Central memory CD4-positive, alpha-beta T cell (primary cell): Measurements from ENCODE around the gene PRSS57.
A peak's percentile ranks its signal among the peaks of the same experiment; 100 is the strongest.
"Not testable (repeated sequence)": the region's sequence is repeated elsewhere in the genome, so short reads cannot be mapped to it uniquely, and the experiment has no call there.

Experiments used
- DNase-seq: peaks from one replicate; pipeline ENCODE4 v3.0.0; 2022

Gene PRSS57

DNA sequence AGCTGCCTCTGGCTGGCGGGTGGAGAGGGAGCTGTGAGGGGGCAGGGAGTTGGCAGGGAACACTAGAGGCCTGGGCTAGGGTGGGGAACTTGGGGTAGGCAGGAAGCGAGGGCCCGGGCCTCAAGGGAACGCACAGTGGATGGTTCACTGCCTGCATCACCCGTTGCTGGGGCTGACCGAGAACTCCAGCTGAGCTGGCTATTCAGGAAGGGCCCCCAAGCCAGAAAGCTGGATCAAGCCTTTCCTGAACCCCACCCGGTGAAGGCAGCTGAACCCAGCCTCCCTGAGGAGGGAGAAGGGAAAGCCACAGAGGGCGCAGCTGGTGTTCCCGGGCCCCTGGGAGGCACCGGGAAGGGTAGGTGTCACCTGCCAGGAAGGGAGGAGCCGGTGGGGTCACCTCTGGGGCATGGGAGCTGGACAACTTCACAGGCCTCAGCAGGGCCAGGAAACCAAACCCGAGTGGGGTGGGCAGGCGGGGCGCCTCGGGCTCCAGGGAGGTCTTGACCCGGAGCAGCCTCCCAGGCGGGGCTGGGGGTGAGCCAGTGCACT is 27.4 kb upstream of the PRSS57 start:
- no peak for DNase-seq

DNA sequence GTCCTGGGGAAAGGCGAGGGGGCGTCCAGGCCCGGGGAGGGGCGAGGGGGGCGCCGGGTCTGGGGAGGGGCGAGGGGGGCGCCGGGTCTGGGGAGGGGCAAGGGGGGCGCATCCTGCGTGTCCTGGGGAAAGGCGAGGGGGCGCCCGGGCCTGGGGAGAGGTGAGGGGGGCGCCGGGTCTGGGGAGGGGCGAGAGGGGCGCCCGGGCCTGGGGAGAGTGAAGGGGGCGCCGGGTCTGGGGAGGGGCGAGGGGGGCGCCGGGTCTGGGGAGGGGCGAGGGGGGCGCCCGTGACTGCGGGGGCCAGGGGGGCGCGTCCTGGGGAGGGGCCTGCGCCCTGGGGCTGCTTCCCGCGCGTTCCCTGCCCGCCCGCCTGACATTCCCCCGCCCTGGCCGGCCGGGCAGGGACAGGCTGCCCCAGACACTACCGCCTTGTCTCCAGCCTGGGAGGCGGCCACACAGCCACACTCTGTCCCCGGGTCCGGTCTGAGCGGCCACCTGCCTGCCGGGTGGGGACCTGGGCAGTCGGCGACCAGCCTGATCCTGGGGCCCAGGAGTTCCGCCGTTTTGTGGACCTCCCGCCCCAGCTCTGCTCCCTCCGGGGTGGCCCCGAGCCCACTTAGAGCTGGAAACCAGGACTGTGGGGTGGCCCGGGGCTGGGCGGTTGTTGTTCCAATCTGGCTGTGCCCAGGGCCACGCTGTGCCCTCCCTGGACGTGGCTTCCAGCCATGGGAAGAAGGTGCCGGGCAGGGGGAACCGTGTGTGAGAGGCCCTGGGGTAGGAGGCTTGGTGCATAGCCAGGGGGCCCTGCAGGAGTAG is 25.3 kb upstream of the PRSS57 start:
- no peak for DNase-seq

DNA sequence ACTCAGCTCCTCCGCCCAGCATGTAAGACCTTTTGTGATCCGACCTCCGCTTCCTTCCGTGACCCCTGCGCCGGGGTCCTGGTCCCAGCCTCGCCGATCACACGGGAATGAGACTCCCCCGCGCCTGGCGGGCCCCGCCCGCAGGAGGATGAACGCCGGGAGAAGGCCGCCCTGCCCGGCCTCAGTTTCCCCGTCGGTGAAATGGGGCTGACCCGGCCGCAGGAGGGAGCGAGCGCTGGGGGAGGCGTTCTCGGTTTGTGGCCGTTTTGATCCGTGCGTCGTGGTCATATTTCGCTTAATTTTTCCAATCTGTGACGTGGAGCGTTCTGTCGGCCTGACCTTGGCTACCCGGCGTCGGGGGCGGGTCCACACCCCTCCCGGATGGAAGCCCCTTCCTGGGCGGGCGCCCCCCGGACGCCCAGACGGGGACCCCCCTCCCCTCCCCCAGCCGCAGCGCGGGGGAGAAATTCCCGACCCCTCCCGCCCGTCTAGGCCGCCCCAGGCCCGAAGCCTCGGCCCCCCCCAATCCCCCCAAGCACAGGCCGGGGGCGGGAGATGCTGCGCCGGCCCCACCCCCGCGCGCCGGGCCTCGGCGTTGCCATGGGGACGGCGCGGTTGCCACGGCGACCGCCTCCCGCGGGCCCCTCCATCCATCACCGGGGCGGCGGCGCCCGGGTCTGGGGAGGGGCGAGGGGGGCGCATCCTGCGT is 24.5 kb upstream of the PRSS57 start:
- no peak for DNase-seq

DNA sequence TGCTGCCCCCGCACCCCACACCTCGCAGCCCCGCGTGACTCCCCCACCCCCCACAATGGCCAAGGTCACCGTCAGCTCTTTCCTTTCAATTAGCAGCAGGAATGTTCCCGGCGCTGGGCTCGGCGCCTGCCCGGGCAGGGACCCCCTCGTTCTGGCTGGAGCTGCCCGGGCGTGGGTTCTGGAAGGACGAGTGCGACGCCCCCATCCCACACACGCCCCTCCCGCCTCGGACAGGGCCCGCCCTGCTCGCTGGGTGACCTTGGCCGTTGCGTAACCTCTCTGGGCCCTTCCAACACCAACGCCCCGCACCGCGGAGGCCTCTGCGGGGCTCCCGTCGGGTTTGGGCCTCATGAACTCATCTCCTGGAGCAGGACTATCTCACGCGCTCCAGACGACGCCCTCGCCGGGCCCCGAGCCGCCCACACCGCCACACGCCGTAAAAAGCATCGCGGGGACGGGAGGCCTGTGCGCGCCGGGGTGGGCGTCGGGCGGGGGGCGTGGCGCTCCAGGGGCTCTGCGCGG is 23.8 kb upstream of the PRSS57 start:
- DNase-seq: no peak

DNA sequence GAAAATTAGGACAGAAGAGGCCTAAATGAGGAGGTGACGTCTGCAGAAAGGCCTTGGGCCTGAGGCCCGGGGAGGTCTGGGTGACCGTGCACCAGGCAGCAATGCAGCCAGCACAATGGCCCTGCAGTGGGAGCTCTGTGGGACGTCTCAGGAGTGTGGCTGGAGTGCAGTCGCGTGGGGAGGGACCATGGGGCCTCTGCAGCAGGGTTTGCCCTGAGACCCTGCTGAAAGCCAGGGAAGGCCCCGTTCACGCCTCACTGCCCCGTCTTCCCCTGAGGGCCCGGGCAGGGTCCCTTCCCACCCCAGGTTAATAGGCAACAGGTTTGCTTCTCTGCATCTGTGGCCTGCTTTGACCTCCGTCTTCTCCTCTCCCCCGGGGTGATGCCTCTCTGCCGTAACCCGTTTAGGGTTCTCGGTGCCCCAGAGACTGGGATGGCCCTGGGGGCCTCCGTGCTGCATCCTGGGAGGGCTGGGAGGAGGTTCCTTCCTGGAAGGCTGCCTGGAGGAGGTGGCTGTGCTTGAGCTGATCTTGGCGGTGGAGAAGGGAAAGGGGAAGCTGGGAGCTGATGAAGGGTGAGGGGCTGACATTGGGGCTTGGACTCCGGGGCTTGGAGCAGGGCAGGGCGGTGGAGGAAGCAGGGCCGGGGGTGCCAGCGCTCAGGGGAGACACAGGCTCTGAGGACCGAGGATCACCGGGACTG is 23.1 kb upstream of the PRSS57 start:
- DNase-seq: no peak

DNA sequence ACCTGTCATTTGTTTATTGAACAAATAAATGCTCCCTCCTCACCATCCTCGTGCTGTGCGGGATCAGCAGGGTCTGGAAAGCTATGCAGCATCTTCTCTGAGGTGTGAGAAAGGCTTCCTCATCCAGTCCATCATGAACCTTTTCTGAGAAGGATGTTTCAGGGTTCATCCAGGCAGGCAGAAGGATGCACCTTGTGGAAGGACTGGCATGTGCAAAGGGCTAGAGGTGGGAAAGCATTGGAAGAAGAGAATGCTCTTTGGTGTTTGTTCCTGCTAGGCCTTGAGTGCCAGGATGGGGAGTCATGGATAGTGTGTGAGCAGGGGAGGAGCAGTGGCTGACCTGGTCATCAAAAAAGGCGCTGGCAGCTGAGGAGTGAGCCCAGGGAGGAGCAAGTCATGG is 20.1 kb upstream of the PRSS57 start:
- no peak for DNase-seq

DNA sequence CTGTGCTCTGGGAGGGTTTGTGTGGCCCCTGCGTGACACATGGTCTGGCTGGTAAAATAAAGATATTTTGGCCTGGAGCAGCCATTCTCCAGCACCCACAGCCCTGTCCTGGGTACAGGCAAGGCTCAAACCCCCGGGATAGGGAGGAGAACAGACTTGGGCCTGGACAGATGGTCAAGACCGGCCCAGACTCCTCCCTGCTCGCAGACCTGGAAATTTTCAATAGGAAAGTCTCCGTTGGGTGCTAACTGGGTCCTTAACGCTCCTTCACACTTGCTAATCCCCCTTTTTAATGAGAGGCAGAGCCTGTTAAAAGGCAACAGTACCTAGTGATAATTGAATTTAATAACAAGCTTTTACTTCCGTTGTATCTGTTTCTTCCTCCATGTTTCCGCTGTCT is 16.0 kb upstream of the PRSS57 start:
- DNase-seq: no peak

DNA sequence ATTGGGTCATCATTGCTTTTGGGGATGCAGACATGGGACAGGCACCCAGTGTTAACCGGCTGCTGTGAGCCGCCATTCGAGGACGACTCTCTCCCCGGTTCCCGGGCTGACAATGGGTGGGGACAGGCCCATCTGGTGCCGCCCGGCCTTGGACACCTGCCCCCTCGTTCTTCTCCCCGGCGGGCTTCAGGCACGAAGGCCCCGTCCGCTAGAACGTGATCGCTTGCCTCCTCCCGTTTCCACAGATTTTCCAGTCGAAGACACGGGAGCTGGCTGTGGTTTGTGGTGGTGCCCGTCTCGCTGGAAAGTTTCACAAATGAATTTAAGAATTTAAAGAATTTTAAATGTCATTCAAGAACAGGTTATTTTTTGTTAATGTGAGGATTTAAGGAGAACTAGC is 15.5 kb upstream of the PRSS57 start:
- no peak for DNase-seq

DNA sequence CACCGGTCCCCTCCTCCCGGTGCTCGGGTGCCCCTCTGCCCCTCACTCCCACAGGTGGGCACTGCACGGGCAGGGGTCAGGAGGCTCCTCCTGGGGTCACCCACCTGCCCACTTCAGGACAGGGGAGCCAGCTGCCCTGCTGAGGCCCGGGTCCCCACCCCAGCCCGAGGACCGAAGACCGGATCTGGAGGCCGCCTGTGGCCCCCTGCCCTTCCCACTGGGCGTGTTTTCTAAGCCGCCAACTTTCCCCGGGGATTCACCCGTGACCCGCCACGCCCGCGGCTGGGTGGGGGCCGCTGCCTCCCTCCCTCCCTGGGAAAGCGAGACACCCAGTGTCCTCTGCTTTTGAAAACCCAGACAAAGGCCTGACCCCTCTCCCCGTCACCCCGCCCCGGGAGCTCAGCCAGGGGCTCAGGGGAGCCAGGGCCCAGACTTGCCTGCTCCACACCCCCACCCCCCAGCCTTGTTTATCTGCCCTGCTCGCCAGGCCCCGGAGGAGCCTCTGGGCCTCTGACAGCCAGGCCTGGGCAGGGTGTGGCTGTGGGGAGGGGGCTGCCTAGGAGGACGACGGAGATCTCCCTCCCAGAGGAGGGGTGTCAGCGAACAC is 14.8 kb upstream of the PRSS57 start:
- DNase-seq: no peak

DNA sequence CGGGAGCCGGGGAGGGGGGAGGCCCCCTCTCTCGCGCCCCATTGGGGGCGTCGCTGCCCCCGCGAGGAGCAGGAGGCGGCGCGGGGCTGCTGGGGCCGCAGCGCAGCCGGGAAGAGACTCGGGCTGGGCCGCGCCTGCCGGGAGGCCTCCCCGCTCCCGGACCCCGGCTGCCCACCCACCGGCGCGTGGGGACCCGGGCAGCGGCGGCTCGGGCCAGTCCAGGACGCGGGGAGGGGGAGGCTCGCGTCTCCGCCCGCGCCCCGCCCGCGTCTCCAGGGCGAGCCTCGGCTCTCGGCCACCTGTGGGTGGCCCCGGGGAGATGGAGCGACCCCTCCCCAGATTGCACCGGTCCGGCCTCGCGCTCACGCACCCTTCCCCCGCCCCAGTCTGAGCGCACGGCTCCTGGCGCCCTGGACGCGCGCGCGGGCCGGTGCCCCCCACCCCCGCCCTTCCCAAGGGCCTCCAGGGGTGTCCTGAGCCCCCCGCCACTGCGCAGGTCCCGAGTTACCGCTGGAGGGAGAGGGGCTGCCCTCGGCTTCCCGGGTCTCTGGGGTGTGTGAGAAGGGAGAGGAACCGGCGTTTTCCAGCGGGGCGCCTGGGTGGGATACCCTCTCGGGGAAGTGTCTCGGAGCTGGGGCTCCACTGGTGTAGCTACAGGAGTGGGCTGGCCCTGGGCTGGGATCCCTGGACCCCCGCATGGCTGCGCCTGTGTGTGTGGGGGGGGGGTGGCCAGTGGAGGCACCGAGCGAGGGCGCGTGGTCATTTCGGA is 14.1 kb upstream of the PRSS57 start:
- DNase-seq: no peak

DNA sequence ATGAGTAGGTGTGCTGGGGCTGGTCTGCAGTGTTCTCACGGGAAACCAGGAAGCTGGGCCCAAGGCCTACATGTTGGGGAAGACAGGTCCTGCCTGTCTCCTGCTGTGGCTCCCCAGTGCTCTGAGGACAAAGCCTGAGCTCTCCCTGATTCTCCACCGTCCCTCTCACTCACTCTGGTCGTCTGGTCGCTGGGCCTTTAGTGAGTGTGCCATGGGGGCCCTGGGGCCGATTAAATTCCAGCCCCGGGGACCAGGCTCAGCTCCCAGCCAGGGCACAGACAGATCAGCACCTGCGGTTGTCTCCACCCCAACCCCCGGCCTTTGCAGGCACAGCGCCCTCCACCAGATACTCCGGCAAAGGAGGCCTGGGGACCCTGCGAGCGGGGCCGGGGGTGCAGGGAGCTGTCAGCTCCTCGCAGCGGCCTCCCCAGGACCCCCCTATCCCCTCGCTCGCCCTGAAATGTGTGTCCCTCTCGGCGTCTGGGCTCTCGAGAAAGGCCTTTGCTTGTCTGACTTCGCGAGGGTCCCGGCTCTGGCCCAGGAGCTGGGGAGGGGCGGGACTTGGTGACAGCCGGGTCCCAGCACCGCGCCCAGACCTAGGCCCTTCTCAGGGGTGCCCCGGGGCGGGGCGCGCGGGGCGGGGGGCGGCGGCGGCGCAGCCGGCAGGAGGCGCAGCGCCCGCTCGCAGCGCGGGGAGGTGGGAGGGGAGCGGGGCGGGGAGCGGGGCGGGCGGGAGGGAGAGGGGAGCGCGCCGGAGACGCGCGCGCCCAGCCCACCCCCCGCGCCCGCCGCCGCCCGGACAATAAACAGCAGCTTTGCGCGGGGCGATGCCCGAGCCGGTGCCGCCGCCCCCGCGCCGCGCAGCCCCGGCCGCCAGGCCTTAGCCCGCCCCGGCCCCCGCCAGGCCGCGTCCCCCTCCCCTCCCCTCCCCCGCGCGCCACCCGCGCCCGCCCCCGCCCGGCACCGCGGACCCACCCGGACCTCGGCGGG is 13.2 kb upstream of the PRSS57 start, which contains the start of gene PALM:
PALM (plus strand) TSS at position 782 of the 990 bp plus-strand sequence. CDS start 212 bp downstream, outside the sequence.
- DNase-seq: no peak

DNA sequence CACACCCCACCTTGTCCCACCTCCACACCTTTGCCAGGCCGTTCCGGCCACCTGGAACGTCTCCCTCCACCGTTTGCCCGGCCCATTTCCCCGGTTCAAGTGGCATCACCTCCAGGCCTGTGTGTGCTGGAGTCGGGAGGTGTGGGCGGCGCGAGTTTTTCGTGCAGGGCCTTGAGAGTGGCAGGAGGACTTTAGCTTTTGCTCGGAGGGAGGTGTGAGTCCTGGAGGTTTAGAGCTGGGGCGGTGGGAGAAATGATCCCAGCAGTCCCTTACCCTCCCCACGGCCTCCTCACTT is 9.1 kb upstream of the PRSS57 start:
- no peak for DNase-seq

DNA sequence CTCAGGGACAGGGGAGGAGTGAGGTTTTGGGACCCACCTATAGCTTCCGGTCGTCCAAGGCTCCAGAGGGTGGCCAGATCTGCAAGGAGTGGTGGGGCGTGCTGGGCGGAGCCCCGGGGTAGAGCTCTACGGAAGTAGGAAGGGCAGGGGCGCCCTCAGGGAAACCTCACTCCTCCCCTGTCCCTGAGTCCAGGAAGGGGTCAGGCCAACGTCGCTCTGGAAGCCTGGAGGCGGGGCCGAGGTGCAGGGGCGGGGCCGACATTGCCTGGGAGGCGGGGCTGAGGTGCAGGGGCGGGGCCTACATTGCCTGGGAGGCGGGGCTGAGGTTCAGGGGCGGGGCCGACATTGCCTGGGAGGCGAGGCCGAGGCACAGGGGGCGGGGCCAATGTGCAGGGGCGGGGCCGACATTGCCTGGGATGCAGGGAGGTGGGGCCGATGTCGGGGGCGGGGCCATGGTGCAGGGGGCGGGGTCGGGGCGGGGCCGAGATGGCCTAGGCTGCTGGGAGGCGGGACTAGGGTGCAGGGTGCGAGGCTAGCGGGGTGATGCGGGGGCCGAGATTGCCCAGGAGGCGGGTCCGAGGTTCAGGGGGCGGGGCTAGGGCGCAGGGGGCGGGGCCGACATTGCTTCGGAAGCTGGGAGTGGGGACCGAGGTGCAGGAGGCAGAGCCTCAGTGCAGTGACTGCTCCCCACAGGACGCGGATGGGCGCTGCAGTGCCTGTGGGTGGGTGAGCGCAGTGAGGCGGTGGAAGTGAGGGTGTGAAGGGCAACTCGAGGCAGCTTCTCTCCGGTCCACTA is 8.6 kb upstream of the PRSS57 start:
- peak; percentile 39 for DNase-seq

DNA sequence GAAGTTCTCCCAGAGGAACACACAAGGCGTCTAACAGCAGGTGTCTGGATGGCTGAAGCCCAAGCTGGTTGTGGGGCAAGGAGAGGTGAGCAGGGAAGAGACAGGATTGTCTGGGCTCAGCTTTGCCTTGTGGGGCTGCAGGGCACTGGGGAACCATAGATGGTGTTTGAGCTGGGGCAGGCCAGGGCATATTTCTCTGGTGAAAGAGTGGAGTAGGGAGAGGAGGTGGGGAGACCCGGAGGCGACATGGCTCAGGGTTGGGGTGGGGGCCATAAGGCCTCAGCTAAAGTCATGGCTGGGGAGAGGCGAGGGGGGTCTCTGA is 8.0 kb upstream of the PRSS57 start:
- no peak for DNase-seq

DNA sequence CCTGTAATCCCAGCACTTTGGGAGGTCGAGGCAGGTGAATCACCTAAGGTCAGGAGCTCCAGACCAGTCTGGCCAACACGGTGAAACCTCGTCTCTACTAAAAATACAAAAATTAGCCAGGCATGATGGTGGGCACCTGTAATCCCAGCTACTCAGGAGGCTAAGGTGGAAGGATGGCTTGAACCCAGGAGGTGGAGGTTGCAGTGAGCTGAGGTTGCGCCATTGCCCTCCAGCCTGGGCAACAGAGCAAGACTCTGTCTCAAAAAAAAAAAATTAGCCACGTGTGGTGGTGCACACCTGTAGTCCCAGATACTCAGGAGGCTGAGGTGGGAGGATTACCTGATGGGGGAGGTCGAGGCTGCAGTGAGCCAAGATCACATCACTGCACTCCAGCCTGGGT is 7.6 kb upstream of the PRSS57 start:
- DNase-seq: not testable (repeated sequence)

DNA sequence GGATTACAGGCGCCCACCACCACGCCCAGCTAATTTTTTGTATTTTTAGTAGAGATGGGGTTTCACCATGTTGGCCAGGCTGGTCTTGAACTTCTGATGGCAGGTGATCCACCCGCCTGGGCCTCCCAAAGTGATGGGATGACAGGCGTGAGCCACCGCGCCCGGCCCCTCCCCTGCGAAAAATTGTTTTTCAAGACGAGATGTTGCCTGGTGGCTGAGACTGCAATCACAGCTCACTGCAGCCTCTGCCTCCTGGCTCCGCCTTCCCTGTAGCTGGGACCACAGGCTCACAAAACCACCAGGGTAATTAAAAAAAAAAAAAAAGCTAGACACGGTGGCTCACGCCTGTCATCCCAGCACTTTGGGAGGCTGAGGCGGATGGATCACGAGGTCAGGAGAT is 4.6 kb upstream of the PRSS57 start:
- not testable (repeated sequence) for DNase-seq

DNA sequence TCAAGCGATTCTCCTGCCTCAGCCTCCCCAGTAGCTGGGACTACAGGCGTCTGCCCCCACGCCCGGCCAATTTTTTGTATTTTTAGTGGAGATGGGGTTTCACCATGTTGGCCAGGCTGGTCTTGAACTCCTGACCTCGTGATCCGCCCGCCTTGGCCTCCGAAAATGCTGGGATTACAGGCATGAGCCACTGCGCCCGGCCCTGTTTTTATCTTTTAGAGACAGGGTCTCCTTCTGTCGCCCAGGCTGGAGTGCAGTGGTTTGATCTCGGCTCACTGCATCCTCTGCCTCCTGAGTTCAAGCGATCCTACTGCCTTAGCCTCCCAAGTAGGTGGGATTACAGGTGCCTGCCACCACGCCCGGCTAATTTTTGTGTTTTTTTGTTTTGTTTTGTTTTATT is 3.3 kb upstream of the PRSS57 start:
- DNase-seq: not testable (repeated sequence)

DNA sequence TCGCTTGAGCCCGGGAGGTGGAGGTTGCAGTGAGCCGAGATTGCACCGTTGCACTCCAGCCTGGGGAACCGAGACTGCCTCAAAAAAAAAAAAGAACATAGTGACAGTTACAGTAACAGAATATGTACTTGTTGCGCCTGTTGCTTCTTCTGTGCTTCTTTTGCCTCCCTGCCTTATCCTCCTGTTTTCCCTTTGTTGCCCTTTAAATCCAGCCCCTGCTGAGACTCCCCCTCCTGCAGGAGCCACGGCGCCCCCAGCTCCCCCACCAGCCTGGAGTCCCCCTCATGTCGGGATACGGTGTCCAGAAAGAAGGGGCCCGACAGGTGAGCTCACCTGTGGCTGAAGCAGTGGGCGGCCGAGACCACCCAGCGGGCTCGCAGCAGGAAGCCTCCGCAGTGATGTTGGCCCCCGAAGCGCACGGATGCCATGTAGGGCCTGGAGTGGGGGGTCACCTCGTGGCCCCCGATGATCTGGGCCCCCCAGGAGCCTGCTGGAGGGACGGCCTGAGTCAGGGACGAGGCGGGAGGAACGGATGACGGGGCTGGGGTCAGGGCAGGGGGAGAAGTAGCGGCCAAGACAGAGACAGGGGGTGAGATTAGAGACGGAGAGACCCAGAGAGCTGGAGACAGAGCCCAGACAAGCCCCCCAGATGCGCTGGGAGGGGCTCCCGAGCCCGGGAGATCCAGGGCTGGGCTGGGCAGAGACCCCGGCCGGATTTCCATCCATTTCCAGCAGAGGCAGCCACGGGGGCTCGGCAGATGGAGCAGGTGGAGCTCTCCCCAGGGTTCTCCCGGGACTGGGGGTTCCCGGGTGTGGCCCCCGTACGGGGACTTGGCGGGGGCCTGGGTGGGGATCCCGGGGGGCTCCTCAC is 536 bp downstream of the PRSS57 start:
- DNase-seq: no peak

DNA sequence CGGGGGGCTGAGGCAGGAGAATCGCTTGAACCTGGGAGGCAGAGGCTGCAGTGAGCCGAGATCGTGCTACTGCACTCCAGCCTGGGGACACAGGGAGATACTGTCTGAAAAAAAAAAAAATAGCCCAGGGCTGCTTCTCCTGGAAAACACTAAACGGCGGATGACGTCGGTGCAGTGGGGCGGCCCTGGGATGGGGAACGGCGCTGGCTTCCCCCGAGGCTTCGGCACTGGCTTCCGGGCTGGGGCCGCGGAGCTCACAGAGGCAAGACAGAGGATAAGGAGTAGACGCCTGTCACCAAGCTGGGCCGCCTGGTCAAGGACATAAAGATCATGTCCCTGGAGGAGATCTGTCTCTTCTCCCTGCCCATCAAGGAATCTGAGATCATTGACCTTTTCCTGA is 5.0 kb downstream of the PRSS57 start:
- DNase-seq: no peak
